H9 (cell line): ENCODE measurements around the gene ATP6AP1. TPM values are rescaled to one million over a fixed set of nuclear protein-coding genes. Genes with fewer than 3 reads are reported as not detected.

Source experiments
- DNase-seq: peaks from one replicate; pipeline ENCODE4 v3.0.0-alpha.2; 2017
- H2AFZ ChIP-seq: one replicate; pipeline ENCODE4 v1.6.1; 2013; ENCODE audit warnings: mild to moderate bottlenecking, low read length, control low read depth, moderate library complexity
- H2AK5ac ChIP-seq: 2 replicates; pipeline ENCODE4 v1.6.1; 2013; ENCODE audit warnings: low read length, control low read depth, mixed read lengths; ENCODE audit not compliant: insufficient read length
- H2BK120ac ChIP-seq: one replicate; pipeline ENCODE4 v1.6.1; 2013; ENCODE audit warnings: low read depth, mild to moderate bottlenecking, low read length, control low read depth, inconsistent platforms; ENCODE audit not compliant: poor library complexity, severe bottlenecking
- H2BK12ac ChIP-seq: 2 replicates; pipeline ENCODE4 v1.6.1; 2013; ENCODE audit warnings: low read length, control low read depth, mixed read lengths, low read depth; ENCODE audit not compliant: insufficient read length
- H2BK15ac ChIP-seq: 2 replicates; pipeline ENCODE4 v1.6.1; 2013; ENCODE audit warnings: low read depth, low read length, control low read depth
- H2BK20ac ChIP-seq: one replicate; pipeline ENCODE4 v1.6.1; 2013; ENCODE audit warnings: low read depth, mild to moderate bottlenecking, low read length, control low read depth, inconsistent platforms; ENCODE audit not compliant: poor library complexity, severe bottlenecking
- H2BK5ac ChIP-seq: 2 replicates; pipeline ENCODE4 v1.6.1; 2013; ENCODE audit warnings: low read length, control low read depth, mixed read lengths; ENCODE audit not compliant: insufficient read length
- H3K14ac ChIP-seq: 2 replicates; pipeline ENCODE4 v1.6.1; 2013; ENCODE audit warnings: low read length, control low read depth; ENCODE audit not compliant: insufficient read depth
- H3K18ac ChIP-seq: 2 replicates; pipeline ENCODE4 v1.6.1; 2013; ENCODE audit warnings: low read depth, mild to moderate bottlenecking, mixed read lengths, low read length, control low read depth; ENCODE audit not compliant: insufficient read length
- H3K23ac ChIP-seq: 2 replicates; pipeline ENCODE4 v1.6.1; 2013; ENCODE audit warnings: low read length, control low read depth, mixed read lengths, low read depth; ENCODE audit not compliant: insufficient read length
- H3K23me2 ChIP-seq: 2 replicates; pipeline ENCODE4 v1.6.1; 2013; ENCODE audit warnings: low read depth, mild to moderate bottlenecking, mixed read lengths, low read length, control low read depth; ENCODE audit not compliant: insufficient read length, poor library complexity, severe bottlenecking
- H3K27ac ChIP-seq: 2 replicates; pipeline ENCODE4 v1.5.1; 2013; ENCODE audit warnings: low read length, control low read depth, mixed read lengths, low read depth; ENCODE audit not compliant: insufficient read length
- H3K27me3 ChIP-seq: 2 replicates; pipeline ENCODE4 v1.6.1; 2013; ENCODE audit warnings: low read length, control low read depth, inconsistent platforms; ENCODE audit not compliant: insufficient read depth
- H3K4ac ChIP-seq: 2 replicates; pipeline ENCODE4 v1.6.1; 2013; ENCODE audit warnings: low read depth, mild to moderate bottlenecking, control low read depth, inconsistent platforms, low read length, moderate library complexity
- H3K4me1 ChIP-seq: 2 replicates; pipeline ENCODE4 v1.6.1; 2013; ENCODE audit warnings: low read length, control low read depth, inconsistent platforms; ENCODE audit not compliant: insufficient read depth
- H3K4me2 ChIP-seq: 2 replicates; pipeline ENCODE4 v1.6.1; 2013; ENCODE audit warnings: low read length, control low read depth, mixed read lengths; ENCODE audit not compliant: insufficient read length, insufficient read depth
- H3K56ac ChIP-seq: 2 replicates; pipeline ENCODE4 v1.6.1; 2013; ENCODE audit warnings: low read depth, mild to moderate bottlenecking, mixed read lengths, low read length, control low read depth; ENCODE audit not compliant: insufficient read length
- H3K79me1 ChIP-seq: 2 replicates; pipeline ENCODE4 v1.6.1; 2013; ENCODE audit warnings: low read depth, mild to moderate bottlenecking, moderate library complexity, low read length, control low read depth, inconsistent platforms; ENCODE audit not compliant: insufficient read depth, poor library complexity, severe bottlenecking
- H3K79me2 ChIP-seq: 2 replicates; pipeline ENCODE4 v1.6.1; 2013; ENCODE audit warnings: low read length, control low read depth, inconsistent platforms; ENCODE audit not compliant: insufficient read depth
- H3K9ac ChIP-seq: 2 replicates; pipeline ENCODE4 v1.6.1; 2013; ENCODE audit warnings: low read length, control low read depth, mixed read lengths; ENCODE audit not compliant: insufficient read length; ENCODE audit errors: extremely low read depth
- H3K9me3 ChIP-seq: one replicate; pipeline ENCODE4 v1.6.1; 2013; ENCODE audit warnings: low read depth, low read length, inconsistent platforms; ENCODE audit not compliant: control insufficient read depth
- H3T11ph ChIP-seq: one replicate; pipeline ENCODE4 v1.6.1; 2013; ENCODE audit warnings: mild to moderate bottlenecking, low read length, control low read depth, inconsistent platforms
- H4K20me1 ChIP-seq: one replicate; pipeline ENCODE4 v1.6.1; 2013; ENCODE audit not compliant: control insufficient read depth, insufficient read length, insufficient read depth
- H4K5ac ChIP-seq: 2 replicates; pipeline ENCODE4 v1.6.1; 2013; ENCODE audit warnings: low read depth, mild to moderate bottlenecking, mixed read lengths, low read length, control low read depth; ENCODE audit not compliant: insufficient read length
- H4K8ac ChIP-seq: replicated peaks from 2 replicates; pipeline ENCODE4 v1.6.1; 2013; ENCODE audit warnings: low read length, control low read depth, mixed read lengths, low read depth; ENCODE audit not compliant: insufficient read length
- H4K91ac ChIP-seq: 2 replicates; pipeline ENCODE4 v1.6.1; 2013; ENCODE audit warnings: low read depth, mild to moderate bottlenecking, moderate library complexity, mixed read lengths, low read length, control low read depth; ENCODE audit not compliant: insufficient read length
- H3K27ac Mint-ChIP-seq, 3 experiments: 2 replicates in 2 of 3; 3 replicates in 1 of 3; pipeline ENCODE4 v1.8.0; 2020 to 2021; ENCODE audit warnings: mixed read lengths in 3 of 3, mild to moderate bottlenecking in 1 of 3, moderate library complexity in 1 of 3
- H3K27me3 Mint-ChIP-seq: 2 replicates; pipeline ENCODE4 v1.8.0; 2021; ENCODE audit warnings: low read depth, mild to moderate bottlenecking, moderate library complexity, mixed read lengths
- H3K36me3 Mint-ChIP-seq, 3 experiments: 2 replicates in 2 of 3; 3 replicates in 1 of 3; pipeline ENCODE4 v1.8.0; 2020 to 2021; ENCODE audit warnings: low read depth in 3 of 3, mixed read lengths in 3 of 3; ENCODE audit not compliant: insufficient read depth in 1 of 3
- H3K4me1 Mint-ChIP-seq, 2 experiments: 2 replicates each; pipeline ENCODE4 v1.8.0; 2020; ENCODE audit warnings: mixed read lengths in 2 of 2
- H3K4me3 Mint-ChIP-seq, 2 experiments: 2 replicates in 1 of 2; 3 replicates in 1 of 2; pipeline ENCODE4 v1.8.0; 2020 to 2021; ENCODE audit warnings: mild to moderate bottlenecking in 2 of 2, mixed read lengths in 2 of 2, moderate library complexity in 1 of 2
- H3K9me3 Mint-ChIP-seq, 2 experiments: 2 replicates in 1 of 2; 3 replicates in 1 of 2; pipeline ENCODE4 v1.8.0; 2020; ENCODE audit warnings: mild to moderate bottlenecking in 2 of 2, mixed read lengths in 2 of 2, moderate library complexity in 1 of 2
- WGBS: extraction: QIAGEN DNeasy Blood & Tissue Kit; methylation state at CpG from one replicate; pipeline ENCODE4 v1.1.7; 2013; ENCODE audit warnings: missing lambda C conversion rate, low lambda C conversion rate, mixed read lengths; ENCODE audit not compliant: insufficient read length; ENCODE audit errors: extremely low coverage; 5-methylcytosine and 5-hydroxymethylcytosine counted together
- total RNA-seq: library from RNA; stranded (reverse); gene quantifications from 2 replicates; pipeline ENCODE4 v1.2.1, GENCODE V29; 2021
- TF ChIP-seq, protein P1 (sequence below): fragments of 200-600 bp; sonication (generic); conservative IDR thresholded peaks from 3 replicates; pipeline ENCODE4 v1.8.0; 2021; ENCODE audit warnings: antibody characterized with exemption, mild to moderate bottlenecking

Gene ATP6AP1
- total RNA-seq, 1 experiment from 2014 or later = 45.6 TPM

DNA sequence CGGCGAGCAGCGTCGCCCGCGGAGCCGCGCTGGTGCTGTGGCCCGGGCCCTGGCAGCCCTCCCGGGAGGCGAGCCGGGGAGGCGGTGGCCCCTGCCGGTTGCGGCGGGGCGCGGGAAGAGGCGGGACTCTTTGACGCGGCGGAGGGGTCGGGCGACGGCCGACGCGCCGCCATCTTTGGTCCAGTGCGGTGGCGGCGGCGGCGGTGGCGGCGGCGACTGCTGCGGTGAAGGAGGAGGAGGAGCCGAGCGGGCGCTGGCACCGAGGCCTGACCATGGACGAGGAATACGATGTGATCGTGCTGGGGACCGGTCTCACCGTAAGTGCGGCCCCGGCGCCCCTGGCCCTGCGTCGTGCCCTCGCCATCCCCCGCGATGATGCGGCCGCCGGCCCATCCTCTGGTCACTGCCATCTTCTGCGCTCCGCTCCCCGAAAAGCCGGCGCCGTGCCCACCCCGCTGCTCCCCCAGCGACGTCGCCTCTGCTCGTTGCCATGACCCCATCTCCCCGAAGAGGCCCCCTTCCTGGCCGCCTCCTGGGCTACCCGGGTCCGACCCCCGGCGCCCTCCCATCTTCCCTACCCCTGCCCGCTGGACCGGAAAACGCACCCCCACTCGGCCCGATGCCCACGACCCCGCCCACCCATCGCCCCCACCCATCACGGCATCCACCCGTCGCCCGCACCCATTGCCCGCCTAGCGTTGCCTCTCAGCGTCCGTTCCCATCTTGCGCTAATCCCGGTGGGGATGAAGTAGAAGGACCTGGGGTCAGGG is 8.7 kb downstream of the ATP6AP1 start, which contains the start of gene GDI1:
TSS of gene GDI1 (plus strand) at position 172 of the 770 bp plus-strand sequence. CDS start at position 273, 101 bp downstream.
- Histone ChIP-seq H4K5ac (no peak within 1 kb of the TSS), H2BK5ac (no peak within 1 kb of the TSS), H2BK12ac (no peak within 1 kb of the TSS), H4K20me1 (no peaks in the 10 kb centered on the region), H3K9me3 (peaks cover 37% of the 10 kb centered on the region), H3K23ac (no peak within 1 kb of the TSS), H3K27me3 (no peaks in the 10 kb centered on the region), H3K18ac (no peak within 1 kb of the TSS), H3K4me1 (no peaks in the 10 kb centered on the region), H3K4ac (no peak within 1 kb of the TSS), H2AFZ (no peak within 1 kb of the TSS), H3K79me2 (peaks cover 2% of the 10 kb centered on the region; the same call in 1 of the 2 replicates), H3K23me2 (peaks cover 7% of the 10 kb centered on the region), H3K79me1 (no peaks in the 10 kb centered on the region), H2BK15ac (no peak within 1 kb of the TSS), H2BK120ac (no peak within 1 kb of the TSS), H3K14ac (peak within 1 kb of the TSS; percentile 70; the same call in 1 of the 2 replicates), H3K27ac (no peak within 1 kb of the TSS), H3K9ac (peak within 1 kb of the TSS; percentile 4), H4K8ac (no peak within 1 kb of the TSS), H3K4me2 (peak within 1 kb of the TSS; percentile 41), H3K56ac (no peak within 1 kb of the TSS), H4K91ac (no peak within 1 kb of the TSS), H2AK5ac (no peak within 1 kb of the TSS), H3T11ph (no peak within 1 kb of the TSS), H2BK20ac (no peak within 1 kb of the TSS)
- no peak for DNase-seq
- H3K36me3 Mint-ChIP-seq = peaks cover 25 to 68% (median 64%) of the 10 kb centered on the region in 3 experiments
- TF ChIP-seq, protein P1, sequence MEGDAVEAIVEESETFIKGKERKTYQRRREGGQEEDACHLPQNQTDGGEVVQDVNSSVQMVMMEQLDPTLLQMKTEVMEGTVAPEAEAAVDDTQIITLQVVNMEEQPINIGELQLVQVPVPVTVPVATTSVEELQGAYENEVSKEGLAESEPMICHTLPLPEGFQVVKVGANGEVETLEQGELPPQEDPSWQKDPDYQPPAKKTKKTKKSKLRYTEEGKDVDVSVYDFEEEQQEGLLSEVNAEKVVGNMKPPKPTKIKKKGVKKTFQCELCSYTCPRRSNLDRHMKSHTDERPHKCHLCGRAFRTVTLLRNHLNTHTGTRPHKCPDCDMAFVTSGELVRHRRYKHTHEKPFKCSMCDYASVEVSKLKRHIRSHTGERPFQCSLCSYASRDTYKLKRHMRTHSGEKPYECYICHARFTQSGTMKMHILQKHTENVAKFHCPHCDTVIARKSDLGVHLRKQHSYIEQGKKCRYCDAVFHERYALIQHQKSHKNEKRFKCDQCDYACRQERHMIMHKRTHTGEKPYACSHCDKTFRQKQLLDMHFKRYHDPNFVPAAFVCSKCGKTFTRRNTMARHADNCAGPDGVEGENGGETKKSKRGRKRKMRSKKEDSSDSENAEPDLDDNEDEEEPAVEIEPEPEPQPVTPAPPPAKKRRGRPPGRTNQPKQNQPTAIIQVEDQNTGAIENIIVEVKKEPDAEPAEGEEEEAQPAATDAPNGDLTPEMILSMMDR = no peak
- no peaks in the 10 kb centered on the region for H3K27me3 Mint-ChIP-seq
- H3K4me1 Mint-ChIP-seq = peaks cover 8 to 10% of the 10 kb centered on the region in 2 experiments
- peak within 1 kb of the TSS in 2 of 3 experiments; percentile 53 to 77; a peak in 4 of 7 replicates for H3K27ac Mint-ChIP-seq
- peaks cover 68 to 87% of the 10 kb centered on the region in 2 experiments for H3K9me3 Mint-ChIP-seq
- H3K4me3 Mint-ChIP-seq = peak within 1 kb of the TSS; percentile 82 to 90
- no CpG with 5 or more reads among the region's 93 CpGs for WGBS
